Measurements from ENCODE around the gene HTR3A.

DNA sequence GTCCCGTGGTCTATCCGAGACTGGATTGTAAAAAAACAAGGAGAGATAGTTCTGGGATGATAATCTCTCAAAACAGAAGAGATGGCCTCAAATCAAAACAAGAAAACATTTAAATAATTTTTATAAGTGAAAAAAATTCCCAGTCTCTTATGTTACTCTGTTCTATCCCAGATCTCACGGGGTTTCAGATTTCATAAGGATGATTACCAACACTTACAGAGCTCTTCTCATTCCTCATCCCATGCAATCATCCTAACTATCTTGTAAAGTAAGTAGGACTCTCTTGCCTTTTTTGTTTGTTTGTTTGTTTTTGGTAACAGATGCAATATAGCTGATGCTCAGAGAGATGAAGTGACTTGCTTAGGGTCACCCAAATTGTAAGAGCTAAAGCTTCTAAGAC is 64.6 kb downstream of the HTR3A start:
- TF ChIP-seq POLR2A (IDR thresholded peaks at IDR 0.05; ENCODE audit: low read depth, low read length) = no peak
- TF ChIP-seq POLR2AphosphoS5 (IDR thresholded peaks at IDR 0.05; ENCODE audit: low read depth, low read length) = no peak
- no peak for TF ChIP-seq TAF1 (IDR thresholded peaks at IDR 0.05; ENCODE audit: borderline replicate concordance, low read depth, low read length)

Measured in GM12892 (cell line).